WTC11 (cell line): ENCODE data around the gene POMGNT1.

Experiments
- TF ChIP-seq, protein P1 (sequence below): sonication (generic); formaldehyde crosslinking; IDR thresholded peaks from 2 replicates; pipeline ENCODE4 v1.8.0; 2022; ENCODE audit warnings: mild to moderate bottlenecking, missing genetic modification reagents
- TF ChIP-seq, protein P2 (sequence below): fragments of 200-600 bp; IDR thresholded peaks from 2 replicates; pipeline ENCODE4 v1.8.0; 2022; ENCODE audit warnings: antibody characterized with exemption

DNA sequence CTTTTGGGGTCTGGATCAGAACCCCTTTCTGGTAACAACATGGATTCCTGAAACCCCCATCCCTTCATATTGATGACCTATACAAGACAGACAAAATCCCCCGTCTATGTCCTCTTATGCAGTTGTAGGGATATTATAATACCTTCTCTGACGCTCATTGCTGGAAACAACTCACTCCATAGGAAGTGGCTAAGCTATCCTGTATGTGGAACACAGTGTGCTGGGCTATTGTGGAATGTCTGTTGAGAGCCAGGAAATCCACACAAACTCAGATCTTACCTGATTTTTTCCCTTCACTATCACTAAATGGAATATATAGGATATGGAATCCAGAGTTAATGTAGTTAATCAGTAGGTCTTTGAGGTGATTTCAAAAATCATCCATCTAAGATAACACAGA is 48.1 kb downstream of the POMGNT1 start:
- TF ChIP-seq, protein P1, sequence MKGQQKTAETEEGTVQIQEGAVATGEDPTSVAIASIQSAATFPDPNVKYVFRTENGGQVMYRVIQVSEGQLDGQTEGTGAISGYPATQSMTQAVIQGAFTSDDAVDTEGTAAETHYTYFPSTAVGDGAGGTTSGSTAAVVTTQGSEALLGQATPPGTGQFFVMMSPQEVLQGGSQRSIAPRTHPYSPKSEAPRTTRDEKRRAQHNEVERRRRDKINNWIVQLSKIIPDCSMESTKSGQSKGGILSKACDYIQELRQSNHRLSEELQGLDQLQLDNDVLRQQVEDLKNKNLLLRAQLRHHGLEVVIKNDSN (CRISPR knock-in tag), result no peak
- TF ChIP-seq, protein P2, sequence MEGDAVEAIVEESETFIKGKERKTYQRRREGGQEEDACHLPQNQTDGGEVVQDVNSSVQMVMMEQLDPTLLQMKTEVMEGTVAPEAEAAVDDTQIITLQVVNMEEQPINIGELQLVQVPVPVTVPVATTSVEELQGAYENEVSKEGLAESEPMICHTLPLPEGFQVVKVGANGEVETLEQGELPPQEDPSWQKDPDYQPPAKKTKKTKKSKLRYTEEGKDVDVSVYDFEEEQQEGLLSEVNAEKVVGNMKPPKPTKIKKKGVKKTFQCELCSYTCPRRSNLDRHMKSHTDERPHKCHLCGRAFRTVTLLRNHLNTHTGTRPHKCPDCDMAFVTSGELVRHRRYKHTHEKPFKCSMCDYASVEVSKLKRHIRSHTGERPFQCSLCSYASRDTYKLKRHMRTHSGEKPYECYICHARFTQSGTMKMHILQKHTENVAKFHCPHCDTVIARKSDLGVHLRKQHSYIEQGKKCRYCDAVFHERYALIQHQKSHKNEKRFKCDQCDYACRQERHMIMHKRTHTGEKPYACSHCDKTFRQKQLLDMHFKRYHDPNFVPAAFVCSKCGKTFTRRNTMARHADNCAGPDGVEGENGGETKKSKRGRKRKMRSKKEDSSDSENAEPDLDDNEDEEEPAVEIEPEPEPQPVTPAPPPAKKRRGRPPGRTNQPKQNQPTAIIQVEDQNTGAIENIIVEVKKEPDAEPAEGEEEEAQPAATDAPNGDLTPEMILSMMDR, result no peak
